H9 (cell line): ENCODE measurements around the gene TMEM108. TPM values are rescaled to one million over a fixed set of nuclear protein-coding genes. Genes with fewer than 3 reads are reported as not detected.

Experiments
- DNase-seq: peaks from one replicate; pipeline ENCODE4 v3.0.0-alpha.2; 2017
- H2AFZ ChIP-seq: one replicate; pipeline ENCODE4 v1.6.1; 2013; ENCODE audit warnings: mild to moderate bottlenecking, low read length, control low read depth, moderate library complexity
- H2AK5ac ChIP-seq: 2 replicates; pipeline ENCODE4 v1.6.1; 2013; ENCODE audit warnings: low read length, control low read depth, mixed read lengths; ENCODE audit not compliant: insufficient read length
- H2BK120ac ChIP-seq: one replicate; pipeline ENCODE4 v1.6.1; 2013; ENCODE audit warnings: low read depth, mild to moderate bottlenecking, low read length, control low read depth, inconsistent platforms; ENCODE audit not compliant: poor library complexity, severe bottlenecking
- H2BK12ac ChIP-seq: 2 replicates; pipeline ENCODE4 v1.6.1; 2013; ENCODE audit warnings: low read length, control low read depth, mixed read lengths, low read depth; ENCODE audit not compliant: insufficient read length
- H2BK15ac ChIP-seq: 2 replicates; pipeline ENCODE4 v1.6.1; 2013; ENCODE audit warnings: low read depth, low read length, control low read depth
- H2BK20ac ChIP-seq: one replicate; pipeline ENCODE4 v1.6.1; 2013; ENCODE audit warnings: low read depth, mild to moderate bottlenecking, low read length, control low read depth, inconsistent platforms; ENCODE audit not compliant: poor library complexity, severe bottlenecking
- H2BK5ac ChIP-seq: 2 replicates; pipeline ENCODE4 v1.6.1; 2013; ENCODE audit warnings: low read length, control low read depth, mixed read lengths; ENCODE audit not compliant: insufficient read length
- H3K14ac ChIP-seq: 2 replicates; pipeline ENCODE4 v1.6.1; 2013; ENCODE audit warnings: low read length, control low read depth; ENCODE audit not compliant: insufficient read depth
- H3K18ac ChIP-seq: 2 replicates; pipeline ENCODE4 v1.6.1; 2013; ENCODE audit warnings: low read depth, mild to moderate bottlenecking, mixed read lengths, low read length, control low read depth; ENCODE audit not compliant: insufficient read length
- H3K23ac ChIP-seq: 2 replicates; pipeline ENCODE4 v1.6.1; 2013; ENCODE audit warnings: low read length, control low read depth, mixed read lengths, low read depth; ENCODE audit not compliant: insufficient read length
- H3K23me2 ChIP-seq: 2 replicates; pipeline ENCODE4 v1.6.1; 2013; ENCODE audit warnings: low read depth, mild to moderate bottlenecking, mixed read lengths, low read length, control low read depth; ENCODE audit not compliant: insufficient read length, poor library complexity, severe bottlenecking
- H3K27ac ChIP-seq: 2 replicates; pipeline ENCODE4 v1.5.1; 2013; ENCODE audit warnings: low read length, control low read depth, mixed read lengths, low read depth; ENCODE audit not compliant: insufficient read length
- H3K27me3 ChIP-seq: 2 replicates; pipeline ENCODE4 v1.6.1; 2013; ENCODE audit warnings: low read length, control low read depth, inconsistent platforms; ENCODE audit not compliant: insufficient read depth
- H3K4ac ChIP-seq: 2 replicates; pipeline ENCODE4 v1.6.1; 2013; ENCODE audit warnings: low read depth, mild to moderate bottlenecking, control low read depth, inconsistent platforms, low read length, moderate library complexity
- H3K4me1 ChIP-seq: 2 replicates; pipeline ENCODE4 v1.6.1; 2013; ENCODE audit warnings: low read length, control low read depth, inconsistent platforms; ENCODE audit not compliant: insufficient read depth
- H3K4me2 ChIP-seq: 2 replicates; pipeline ENCODE4 v1.6.1; 2013; ENCODE audit warnings: low read length, control low read depth, mixed read lengths; ENCODE audit not compliant: insufficient read length, insufficient read depth
- H3K56ac ChIP-seq: 2 replicates; pipeline ENCODE4 v1.6.1; 2013; ENCODE audit warnings: low read depth, mild to moderate bottlenecking, mixed read lengths, low read length, control low read depth; ENCODE audit not compliant: insufficient read length
- H3K79me1 ChIP-seq: 2 replicates; pipeline ENCODE4 v1.6.1; 2013; ENCODE audit warnings: low read depth, mild to moderate bottlenecking, moderate library complexity, low read length, control low read depth, inconsistent platforms; ENCODE audit not compliant: insufficient read depth, poor library complexity, severe bottlenecking
- H3K79me2 ChIP-seq: 2 replicates; pipeline ENCODE4 v1.6.1; 2013; ENCODE audit warnings: low read length, control low read depth, inconsistent platforms; ENCODE audit not compliant: insufficient read depth
- H3K9ac ChIP-seq: 2 replicates; pipeline ENCODE4 v1.6.1; 2013; ENCODE audit warnings: low read length, control low read depth, mixed read lengths; ENCODE audit not compliant: insufficient read length; ENCODE audit errors: extremely low read depth
- H3K9me3 ChIP-seq: one replicate; pipeline ENCODE4 v1.6.1; 2013; ENCODE audit warnings: low read depth, low read length, inconsistent platforms; ENCODE audit not compliant: control insufficient read depth
- H3T11ph ChIP-seq: one replicate; pipeline ENCODE4 v1.6.1; 2013; ENCODE audit warnings: mild to moderate bottlenecking, low read length, control low read depth, inconsistent platforms
- H4K20me1 ChIP-seq: one replicate; pipeline ENCODE4 v1.6.1; 2013; ENCODE audit not compliant: control insufficient read depth, insufficient read length, insufficient read depth
- H4K5ac ChIP-seq: 2 replicates; pipeline ENCODE4 v1.6.1; 2013; ENCODE audit warnings: low read depth, mild to moderate bottlenecking, mixed read lengths, low read length, control low read depth; ENCODE audit not compliant: insufficient read length
- H4K8ac ChIP-seq: replicated peaks from 2 replicates; pipeline ENCODE4 v1.6.1; 2013; ENCODE audit warnings: low read length, control low read depth, mixed read lengths, low read depth; ENCODE audit not compliant: insufficient read length
- H4K91ac ChIP-seq: 2 replicates; pipeline ENCODE4 v1.6.1; 2013; ENCODE audit warnings: low read depth, mild to moderate bottlenecking, moderate library complexity, mixed read lengths, low read length, control low read depth; ENCODE audit not compliant: insufficient read length
- H3K27ac Mint-ChIP-seq, 3 experiments: 2 replicates in 2 of 3; 3 replicates in 1 of 3; pipeline ENCODE4 v1.8.0; 2020 to 2021; ENCODE audit warnings: mixed read lengths in 3 of 3, mild to moderate bottlenecking in 1 of 3, moderate library complexity in 1 of 3
- H3K27me3 Mint-ChIP-seq: 2 replicates; pipeline ENCODE4 v1.8.0; 2021; ENCODE audit warnings: low read depth, mild to moderate bottlenecking, moderate library complexity, mixed read lengths
- H3K36me3 Mint-ChIP-seq, 3 experiments: 2 replicates in 2 of 3; 3 replicates in 1 of 3; pipeline ENCODE4 v1.8.0; 2020 to 2021; ENCODE audit warnings: low read depth in 3 of 3, mixed read lengths in 3 of 3; ENCODE audit not compliant: insufficient read depth in 1 of 3
- H3K4me1 Mint-ChIP-seq, 2 experiments: 2 replicates each; pipeline ENCODE4 v1.8.0; 2020; ENCODE audit warnings: mixed read lengths in 2 of 2
- H3K4me3 Mint-ChIP-seq, 2 experiments: 2 replicates in 1 of 2; 3 replicates in 1 of 2; pipeline ENCODE4 v1.8.0; 2020 to 2021; ENCODE audit warnings: mild to moderate bottlenecking in 2 of 2, mixed read lengths in 2 of 2, moderate library complexity in 1 of 2
- H3K9me3 Mint-ChIP-seq, 2 experiments: 2 replicates in 1 of 2; 3 replicates in 1 of 2; pipeline ENCODE4 v1.8.0; 2020; ENCODE audit warnings: mild to moderate bottlenecking in 2 of 2, mixed read lengths in 2 of 2, moderate library complexity in 1 of 2
- WGBS: extraction: QIAGEN DNeasy Blood & Tissue Kit; methylation state at CpG from one replicate; pipeline ENCODE4 v1.1.7; 2013; ENCODE audit warnings: missing lambda C conversion rate, low lambda C conversion rate, mixed read lengths; ENCODE audit not compliant: insufficient read length; ENCODE audit errors: extremely low coverage; 5-methylcytosine and 5-hydroxymethylcytosine counted together
- total RNA-seq: library from RNA; stranded (reverse); gene quantifications from 2 replicates; pipeline ENCODE4 v1.2.1, GENCODE V29; 2021
- TF ChIP-seq, protein P1 (sequence below): fragments of 200-600 bp; sonication (generic); conservative IDR thresholded peaks from 3 replicates; pipeline ENCODE4 v1.8.0; 2021; ENCODE audit warnings: antibody characterized with exemption, mild to moderate bottlenecking

The TMEM108 gene
- total RNA-seq, 1 experiment from 2014 or later: 5.0 TPM

DNA sequence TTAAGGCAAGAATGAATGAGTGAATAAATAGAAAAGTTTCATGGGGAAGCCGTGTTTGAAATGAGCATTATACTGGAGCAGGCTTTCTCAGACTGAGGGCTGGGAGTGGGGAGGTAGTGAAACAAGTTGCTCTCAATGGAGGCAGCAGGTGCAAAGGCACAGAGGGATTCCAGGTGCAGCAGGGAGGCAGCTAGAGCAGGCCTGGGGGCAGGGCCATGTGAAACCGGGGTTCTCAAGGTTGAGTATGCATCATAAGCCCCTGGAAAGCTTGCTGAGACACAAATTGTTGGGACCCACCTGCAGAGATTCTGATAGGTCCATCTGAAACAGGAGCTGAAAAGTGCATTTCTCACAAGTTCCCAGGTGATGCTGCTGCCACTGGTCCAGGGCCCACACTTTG, 406.9 kb downstream of the TMEM108 start:
- TF ChIP-seq, protein P1, sequence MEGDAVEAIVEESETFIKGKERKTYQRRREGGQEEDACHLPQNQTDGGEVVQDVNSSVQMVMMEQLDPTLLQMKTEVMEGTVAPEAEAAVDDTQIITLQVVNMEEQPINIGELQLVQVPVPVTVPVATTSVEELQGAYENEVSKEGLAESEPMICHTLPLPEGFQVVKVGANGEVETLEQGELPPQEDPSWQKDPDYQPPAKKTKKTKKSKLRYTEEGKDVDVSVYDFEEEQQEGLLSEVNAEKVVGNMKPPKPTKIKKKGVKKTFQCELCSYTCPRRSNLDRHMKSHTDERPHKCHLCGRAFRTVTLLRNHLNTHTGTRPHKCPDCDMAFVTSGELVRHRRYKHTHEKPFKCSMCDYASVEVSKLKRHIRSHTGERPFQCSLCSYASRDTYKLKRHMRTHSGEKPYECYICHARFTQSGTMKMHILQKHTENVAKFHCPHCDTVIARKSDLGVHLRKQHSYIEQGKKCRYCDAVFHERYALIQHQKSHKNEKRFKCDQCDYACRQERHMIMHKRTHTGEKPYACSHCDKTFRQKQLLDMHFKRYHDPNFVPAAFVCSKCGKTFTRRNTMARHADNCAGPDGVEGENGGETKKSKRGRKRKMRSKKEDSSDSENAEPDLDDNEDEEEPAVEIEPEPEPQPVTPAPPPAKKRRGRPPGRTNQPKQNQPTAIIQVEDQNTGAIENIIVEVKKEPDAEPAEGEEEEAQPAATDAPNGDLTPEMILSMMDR: no peak
- Mint-ChIP-seq H3K4me3 (no peak overlapping the region), H3K4me1 (no peaks in the 10 kb centered on the region), H3K9me3 (no peaks in the 10 kb centered on the region), H3K36me3 (no peaks in the 10 kb centered on the region), H3K27me3 (no peaks in the 10 kb centered on the region), H3K27ac (peak overlapping the region in 2 of 3 experiments; percentile 18 to 66; a peak in 2 of 7 replicates)
- no peak overlapping the region for H3K18ac ChIP-seq
- H3K27me3 ChIP-seq: no peaks in the 10 kb centered on the region
- H3K23ac ChIP-seq: no peak overlapping the region
- H3K9me3 ChIP-seq: no peaks in the 10 kb centered on the region
- no peak overlapping the region for H3K4me2 ChIP-seq
- no peaks in the 10 kb centered on the region for H3K23me2 ChIP-seq
- H4K5ac ChIP-seq: no peak overlapping the region
- H3K56ac ChIP-seq: no peak overlapping the region
- H3K9ac ChIP-seq: no peak overlapping the region
- H4K8ac ChIP-seq: no peak overlapping the region
- H4K20me1 ChIP-seq: no peaks in the 10 kb centered on the region
- no peak overlapping the region for H2BK120ac ChIP-seq
- H2BK20ac ChIP-seq: no peak overlapping the region
- no peak overlapping the region for H2BK15ac ChIP-seq
- H3K79me1 ChIP-seq: no peaks in the 10 kb centered on the region
- no peaks in the 10 kb centered on the region for H3K79me2 ChIP-seq
- no CpG with 5 or more reads among the region's 2 CpGs for WGBS
- H2AK5ac ChIP-seq: no peak overlapping the region
- no peak overlapping the region for H2BK12ac ChIP-seq
- no peak overlapping the region for H3T11ph ChIP-seq
- no peak for DNase-seq
- no peak overlapping the region for H4K91ac ChIP-seq
- no peak overlapping the region for H2BK5ac ChIP-seq
- no peak overlapping the region for H3K14ac ChIP-seq
- no peaks in the 10 kb centered on the region for H3K4me1 ChIP-seq
- no peak overlapping the region for H3K4ac ChIP-seq
- H3K27ac ChIP-seq: no peak overlapping the region
- H2AFZ ChIP-seq: no peak overlapping the region
